Suprapubic skin (tissue), 3 donors: ENCODE measurements around the gene MSANTD2.

Experiments
- POLR2AphosphoS5 ChIP-seq, 3 donors: sonication (generic); formaldehyde crosslinking; IDR thresholded peaks; one replicate each; pipeline ENCODE4 v1.6.1; 2017; ENCODE audit warnings: antibody characterized with exemption in 3 of 3
- TF ChIP-seq, protein P1 (sequence below), 2 donors: fragments of 200-600 bp in 1 of 2; fragments of 450-650 bp in 1 of 2; sonication (generic) in 1 of 2; IDR thresholded peaks; one replicate each; pipeline ENCODE4 v1.5.1; 2016 to 2019; ENCODE audit warnings: antibody characterized with exemption in 2 of 2, mild to moderate bottlenecking in 1 of 2, moderate library complexity in 1 of 2

DNA sequence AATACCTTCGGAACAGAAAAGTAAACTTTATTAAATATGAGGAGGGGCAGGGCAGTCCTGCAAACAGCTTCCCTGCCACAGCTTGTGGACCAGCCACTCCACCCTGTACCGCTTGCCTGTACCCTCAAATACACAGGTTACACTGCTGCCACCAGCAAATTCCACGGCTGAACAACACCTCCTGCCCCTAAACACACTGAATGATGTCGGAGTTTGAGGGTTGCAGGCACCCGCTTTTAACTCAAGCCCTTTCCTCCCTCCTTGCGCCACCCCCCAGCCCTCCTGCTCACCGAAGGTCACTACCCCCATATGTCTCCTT is 52.1 kb downstream of the MSANTD2 start:
- TF ChIP-seq, protein P1, sequence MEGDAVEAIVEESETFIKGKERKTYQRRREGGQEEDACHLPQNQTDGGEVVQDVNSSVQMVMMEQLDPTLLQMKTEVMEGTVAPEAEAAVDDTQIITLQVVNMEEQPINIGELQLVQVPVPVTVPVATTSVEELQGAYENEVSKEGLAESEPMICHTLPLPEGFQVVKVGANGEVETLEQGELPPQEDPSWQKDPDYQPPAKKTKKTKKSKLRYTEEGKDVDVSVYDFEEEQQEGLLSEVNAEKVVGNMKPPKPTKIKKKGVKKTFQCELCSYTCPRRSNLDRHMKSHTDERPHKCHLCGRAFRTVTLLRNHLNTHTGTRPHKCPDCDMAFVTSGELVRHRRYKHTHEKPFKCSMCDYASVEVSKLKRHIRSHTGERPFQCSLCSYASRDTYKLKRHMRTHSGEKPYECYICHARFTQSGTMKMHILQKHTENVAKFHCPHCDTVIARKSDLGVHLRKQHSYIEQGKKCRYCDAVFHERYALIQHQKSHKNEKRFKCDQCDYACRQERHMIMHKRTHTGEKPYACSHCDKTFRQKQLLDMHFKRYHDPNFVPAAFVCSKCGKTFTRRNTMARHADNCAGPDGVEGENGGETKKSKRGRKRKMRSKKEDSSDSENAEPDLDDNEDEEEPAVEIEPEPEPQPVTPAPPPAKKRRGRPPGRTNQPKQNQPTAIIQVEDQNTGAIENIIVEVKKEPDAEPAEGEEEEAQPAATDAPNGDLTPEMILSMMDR (IDR thresholded peaks at IDR 0.05), result no peak
- TF ChIP-seq POLR2AphosphoS5 (IDR thresholded peaks at IDR 0.05), result no peak
